Measurements from ENCODE around the gene SYT5. TPM values are rescaled to one million over a fixed set of nuclear protein-coding genes. Genes with fewer than 3 reads are reported as not detected.

SYT5 gene
- total RNA-seq, 2 donors from 2014 or later = 4.3 TPM; not detected in 1

DNA sequence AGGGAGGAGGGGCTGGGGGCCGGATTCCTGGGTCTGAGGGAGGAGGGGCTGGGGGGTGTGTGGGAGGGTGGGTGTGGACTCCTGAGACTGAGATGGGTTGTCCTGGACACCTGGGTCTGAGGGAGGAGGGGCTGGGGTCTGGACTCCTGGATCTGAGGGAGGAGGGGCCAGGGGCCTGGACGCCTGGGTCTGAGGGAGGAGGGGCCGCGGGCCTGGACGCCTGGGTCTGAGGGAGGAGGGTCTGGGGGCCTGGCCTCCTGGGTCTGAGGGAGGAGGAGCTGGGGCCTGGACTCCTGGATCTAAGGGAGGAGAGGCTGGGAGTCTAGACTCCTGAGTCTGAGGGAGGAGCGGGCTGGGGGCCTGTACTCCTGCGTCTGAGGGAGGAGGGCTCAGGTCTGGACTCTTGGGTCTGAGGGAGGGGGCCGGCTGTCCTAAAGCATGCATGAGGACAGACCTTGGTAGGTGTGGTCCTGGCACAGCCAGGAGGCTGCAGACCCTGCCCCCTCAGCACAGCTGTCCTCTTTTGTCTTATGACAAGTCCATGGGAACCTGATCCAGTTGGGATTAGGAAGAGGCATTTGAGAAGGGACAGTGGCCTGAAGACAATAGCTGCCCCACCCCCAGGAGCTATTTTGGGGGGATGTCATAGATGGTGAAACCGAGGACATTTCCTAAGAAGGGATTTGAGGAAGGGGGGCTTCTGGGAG, 32.4 kb downstream of the SYT5 start:
- Histone ChIP-seq H3K36me3 (no peaks in the 10 kb centered on the region), H3K27ac (no peak overlapping the region), H3K4me3 (no peak overlapping the region), H3K4me1 (replicated peaks) (peaks cover 4% of the 10 kb centered on the region), H3K9me3 (no peaks in the 10 kb centered on the region), H3K27me3 (replicated peaks; ENCODE audit: insufficient read depth) (peaks cover 29% of the 10 kb centered on the region)
- intact Hi-C loops (cut with DNase I) = no loop called here
- 23% methylated on average over 8 of the region's 9 CpGs for WGBS
- DNase-seq (ENCODE audit: low spot score) = no peak
- TF ChIP-seq, protein P1, sequence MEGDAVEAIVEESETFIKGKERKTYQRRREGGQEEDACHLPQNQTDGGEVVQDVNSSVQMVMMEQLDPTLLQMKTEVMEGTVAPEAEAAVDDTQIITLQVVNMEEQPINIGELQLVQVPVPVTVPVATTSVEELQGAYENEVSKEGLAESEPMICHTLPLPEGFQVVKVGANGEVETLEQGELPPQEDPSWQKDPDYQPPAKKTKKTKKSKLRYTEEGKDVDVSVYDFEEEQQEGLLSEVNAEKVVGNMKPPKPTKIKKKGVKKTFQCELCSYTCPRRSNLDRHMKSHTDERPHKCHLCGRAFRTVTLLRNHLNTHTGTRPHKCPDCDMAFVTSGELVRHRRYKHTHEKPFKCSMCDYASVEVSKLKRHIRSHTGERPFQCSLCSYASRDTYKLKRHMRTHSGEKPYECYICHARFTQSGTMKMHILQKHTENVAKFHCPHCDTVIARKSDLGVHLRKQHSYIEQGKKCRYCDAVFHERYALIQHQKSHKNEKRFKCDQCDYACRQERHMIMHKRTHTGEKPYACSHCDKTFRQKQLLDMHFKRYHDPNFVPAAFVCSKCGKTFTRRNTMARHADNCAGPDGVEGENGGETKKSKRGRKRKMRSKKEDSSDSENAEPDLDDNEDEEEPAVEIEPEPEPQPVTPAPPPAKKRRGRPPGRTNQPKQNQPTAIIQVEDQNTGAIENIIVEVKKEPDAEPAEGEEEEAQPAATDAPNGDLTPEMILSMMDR (IDR thresholded peaks at IDR 0.05) = no peak
- TF ChIP-seq POLR2A (IDR thresholded peaks at IDR 0.05) = no peak
- TF ChIP-seq POLR2AphosphoS5 (IDR thresholded peaks at IDR 0.05) = no peak

DNA sequence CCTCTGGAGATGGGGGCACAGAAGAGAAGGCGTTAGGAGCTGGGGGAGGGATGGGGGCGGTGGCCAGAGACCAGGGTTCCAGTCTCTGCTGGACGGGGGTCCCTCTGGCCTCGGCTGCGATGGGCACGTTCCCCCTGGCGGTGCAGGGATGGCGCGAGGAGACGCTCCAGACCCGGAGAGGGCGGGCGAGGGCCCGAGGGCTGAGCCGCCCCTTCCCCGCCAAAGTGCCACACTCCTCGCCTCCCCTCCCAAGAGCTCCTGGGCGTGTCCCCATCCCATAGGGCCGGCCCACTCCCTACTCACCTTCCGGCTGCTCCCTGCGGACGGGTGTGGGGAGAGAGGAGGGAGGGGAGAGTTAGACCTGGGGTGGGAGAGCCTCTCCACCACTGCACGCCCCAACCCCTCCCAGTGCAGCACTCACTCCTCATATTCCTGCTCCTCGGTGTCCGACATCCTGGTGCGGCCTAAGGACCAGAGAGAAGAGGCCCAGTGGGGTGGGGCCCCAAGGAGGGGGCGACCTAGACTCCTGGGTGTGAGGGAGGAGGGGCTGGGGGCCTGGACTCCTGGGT, 33.3 kb downstream of the SYT5 start:
- 3% methylated on average over 24 of the region's 27 CpGs for WGBS
- peaks cover 37% of the 10 kb centered on the region for H3K27me3 ChIP-seq (replicated peaks; ENCODE audit: insufficient read depth)
- intact Hi-C loops (cut with DNase I) = no loop called here

DNA sequence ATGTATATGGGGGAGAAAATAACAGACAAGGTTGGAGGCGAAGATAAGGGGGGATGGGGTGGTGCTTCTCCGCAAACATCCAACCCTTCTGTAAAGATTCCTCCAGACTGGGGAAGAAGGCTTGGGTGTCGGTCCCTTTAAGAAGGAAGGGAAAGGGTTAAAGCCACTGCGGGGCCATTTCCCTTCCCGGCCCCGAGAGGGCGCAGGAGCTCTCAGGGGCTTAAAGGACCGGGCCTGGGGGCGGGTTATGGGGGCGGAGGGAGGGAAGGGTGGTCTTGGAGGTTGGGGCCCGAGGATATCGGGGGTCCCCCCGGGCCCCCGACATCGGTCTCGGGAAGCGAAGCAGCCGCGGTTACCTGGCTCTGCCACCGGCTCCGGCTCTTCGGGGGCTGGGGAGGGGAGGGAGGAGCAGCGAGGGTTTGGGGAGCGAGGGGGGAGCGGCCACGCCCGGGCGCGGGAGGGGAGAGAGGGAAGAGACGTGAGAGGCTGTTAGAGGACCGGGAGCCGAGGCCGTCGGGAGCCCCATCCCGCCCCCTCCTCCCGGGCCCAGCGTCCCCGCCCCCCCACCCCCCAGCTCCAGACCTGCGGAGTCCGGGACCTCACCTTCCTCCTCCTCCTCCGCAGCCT, 33.9 kb downstream of the SYT5 start:
- Histone ChIP-seq H3K4me3 (no peak overlapping the region), H3K27ac (no peak overlapping the region), H3K4me1 (replicated peaks) (peaks cover 4% of the 10 kb centered on the region), H3K9me3 (no peaks in the 10 kb centered on the region), H3K36me3 (no peaks in the 10 kb centered on the region), H3K27me3 (replicated peaks; ENCODE audit: insufficient read depth) (peaks cover 40% of the 10 kb centered on the region)
- intact Hi-C loops (cut with DNase I) = no loop called here
- 2% methylated on average over 40 of the region's 41 CpGs for WGBS
- TF ChIP-seq POLR2A (IDR thresholded peaks at IDR 0.05) (no peak), POLR2AphosphoS5 (IDR thresholded peaks at IDR 0.05) (no peak)
- TF ChIP-seq, protein P1 (IDR thresholded peaks at IDR 0.05) = no peak
- no peak for DNase-seq (ENCODE audit: low spot score)

More for the DNA sequence above, 33.3 kb downstream of the SYT5 start:
- Histone ChIP-seq H3K36me3 (no peaks in the 10 kb centered on the region), H3K9me3 (no peaks in the 10 kb centered on the region), H3K4me3 (no peak overlapping the region), H3K4me1 (replicated peaks) (peaks cover 4% of the 10 kb centered on the region), H3K27ac (no peak overlapping the region)
- DNase-seq (ENCODE audit: low spot score) = no peak
- TF ChIP-seq POLR2AphosphoS5 (IDR thresholded peaks at IDR 0.05) (no peak), POLR2A (IDR thresholded peaks at IDR 0.05) (no peak)
- TF ChIP-seq, protein P1 (IDR thresholded peaks at IDR 0.05) = no peak

DNA sequence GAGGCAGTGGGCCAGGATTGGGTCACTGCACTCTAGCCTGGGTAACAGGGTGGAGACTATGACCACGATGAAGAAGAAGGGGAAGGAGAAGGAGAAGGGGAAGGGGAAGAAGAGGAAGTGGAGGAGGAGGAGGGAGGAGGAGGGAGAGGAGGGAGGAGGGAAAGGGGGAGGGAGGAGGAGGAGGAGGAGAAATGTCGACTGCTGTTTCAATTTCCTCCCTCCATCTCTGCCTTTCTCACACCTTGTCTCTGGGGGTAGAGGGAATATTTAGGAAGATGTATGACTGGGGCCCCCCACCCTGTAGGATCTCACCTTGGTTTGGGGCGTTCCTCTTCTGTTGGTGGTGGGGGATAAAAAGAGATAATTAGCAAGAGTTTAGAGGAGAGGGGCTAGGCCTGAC, 34.9 kb downstream of the SYT5 start:
- H3K27me3 ChIP-seq (replicated peaks; ENCODE audit: insufficient read depth) = peaks cover 40% of the 10 kb centered on the region
- no peak overlapping the region for H3K4me3 ChIP-seq
- intact Hi-C loops (cut with DNase I) = no loop called here
- DNase-seq (ENCODE audit: low spot score) = no peak
- no peaks in the 10 kb centered on the region for H3K9me3 ChIP-seq
- no peak overlapping the region for H3K27ac ChIP-seq
- TF ChIP-seq POLR2A (IDR thresholded peaks at IDR 0.05) (no peak), POLR2AphosphoS5 (IDR thresholded peaks at IDR 0.05) (no peak)
- TF ChIP-seq, protein P1 (IDR thresholded peaks at IDR 0.05) = no peak
- no peaks in the 10 kb centered on the region for H3K36me3 ChIP-seq
- H3K4me1 ChIP-seq (replicated peaks) = peaks cover 4% of the 10 kb centered on the region
- 32% methylated on average over 3 of the region's 3 CpGs for WGBS

Measured in prostate gland (tissue), 2 donors.